Hematopoietic multipotent progenitor cell treated with erythropoietin and hydrocortisone succinate and interleukin-3 and kit ligand, for 6 days (in vitro differentiated cells): Measurements from ENCODE around the gene GLI1.
"Not testable (repeated sequence)": the region's sequence is repeated elsewhere in the genome, so short reads cannot be mapped to it uniquely, and the experiment has no call there.

Source experiments
- DNase-seq: peaks from one replicate; pipeline ENCODE4 v3.0.0-alpha.2; 2015

Gene GLI1

GRCh38 chr12:57476993-57477709, 17.6 kb downstream of the GLI1 start:
- peak; percentile 49 for DNase-seq

- peak; percentile 76 for DNase-seq
Measured at GRCh38 chr12:57477710-57478681, 18.4 kb downstream of the GLI1 start.

GRCh38 chr12:57479043-57479375, 19.4 kb downstream of the GLI1 start:
- no peak for DNase-seq

GRCh38 chr12:57479376-57480115, 20.0 kb downstream of the GLI1 start, which contains the start of gene ARHGAP9:
Gene ARHGAP9 (minus strand): TSS chr12:57479866. CDS start chr12:57479406, 460 bp downstream.
- peak; percentile 48 for DNase-seq

GRCh38 chr12:57481671-57482070, 22.1 kb downstream of the GLI1 start:
- no peak for DNase-seq

GRCh38 chr12:57483466-57483865, 23.9 kb downstream of the GLI1 start:
- DNase-seq: no peak

GRCh38 chr12:57485695-57486094, 26.1 kb downstream of the GLI1 start:
- no peak for DNase-seq

- no peak for DNase-seq
Measured at GRCh38 chr12:57487055-57487596, 27.5 kb downstream of the GLI1 start.

- peak; percentile 99 for DNase-seq
Measured at GRCh38 chr12:57487597-57488401, 28.2 kb downstream of the GLI1 start, which contains the start of gene MARS1. Gene MARS1 (plus strand): TSS chr12:57488068. CDS start chr12:57488091, 23 bp downstream.

GRCh38 chr12:57488402-57489156, 29.0 kb downstream of the GLI1 start:
- DNase-seq: peak; percentile 35

GRCh38 chr12:57489157-57489641, 29.6 kb downstream of the GLI1 start:
- no peak for DNase-seq

GRCh38 chr12:57490126-57490525, 30.5 kb downstream of the GLI1 start:
- DNase-seq: no peak

GRCh38 chr12:57491393-57492280, 32.1 kb downstream of the GLI1 start:
- peak; percentile 76 for DNase-seq

- not testable (repeated sequence) for DNase-seq
Measured at GRCh38 chr12:57495051-57495701, 35.6 kb downstream of the GLI1 start.

GRCh38 chr12:57496822-57497221, 37.2 kb downstream of the GLI1 start:
- DNase-seq: no peak

- DNase-seq: no peak
Measured at GRCh38 chr12:57497223-57498131, 37.9 kb downstream of the GLI1 start.

- no peak for DNase-seq
Measured at GRCh38 chr12:57498132-57498502, 38.5 kb downstream of the GLI1 start.

- no peak for DNase-seq
Measured at GRCh38 chr12:57498571-57498970, 39.0 kb downstream of the GLI1 start.
